K562 (cell line): ENCODE data around the gene TRIAP1. TPM values are rescaled to one million over a fixed set of nuclear protein-coding genes. Genes with fewer than 3 reads are reported as not detected.
A peak's percentile ranks its signal among the peaks of the same experiment; 100 is the strongest.

Source experiments
- ATAC-seq: fragments of 200-7000 bp; cut with Tn5 transposase; 3 replicates; pipeline ENCODE4 v1.9.1; 2020; ENCODE audit warnings: moderate library complexity
- BruUV-seq: library from RNA; stranded (reverse); fragments of 400-500 nt; replicated peaks from 2 replicates; lab custom pipeline; 2021; lab: Mats Ljungman, UMichigan
- CTCF ChIA-PET: fragments of 300-600 bp; formaldehyde crosslinking; extraction: SDS; loops from one replicate; lab custom pipeline; 2021; ENCODE audit warnings: low intra/inter-chr PET ratio; lab: Yijun Ruan, JAX
- POLR2A ChIA-PET: fragments of 300-600, 350-650 bp; sonication (Branson Sonifier 250); formaldehyde crosslinking; extraction: SDS; loops from one replicate; lab custom pipeline; 2021; ENCODE audit warnings: antibody characterized with exemption, inconsistent platforms; lab: Yijun Ruan, JAX
- DNase-seq, 4 experiments: peaks; one replicate each; pipeline versions ENCODE4 v3.0.0 to v3.0.0-alpha.2; 2011 to 2018; ENCODE audit warnings: low spot score in 3 of 4, mixed read lengths in 3 of 4; ENCODE audit errors: extremely low read depth in 1 of 4
- FAIRE-seq: peaks from 2 replicates; lab custom pipeline; 2011; peaks lifted over from hg19 to GRCh38; lab: Jason Lieb, UNC
- H2AFZ ChIP-seq: 2 replicates; pipeline ENCODE4 v1.6.0; 2011; ENCODE audit warnings: low read depth, low read length, control low read depth, inconsistent platforms
- H3K27ac ChIP-seq: fragments of 200-600 bp; 3 replicates; pipeline ENCODE4 v1.8.0; 2011; ENCODE audit warnings: low read depth, mild to moderate bottlenecking, control low read depth, inconsistent platforms, low read length, moderate library complexity, mixed read lengths; ENCODE audit errors: extremely low read depth
- H3K27me3 ChIP-seq, 2 experiments: fragments of 300-600 bp in 1 of 2; 2 replicates in 1 of 2; 3 replicates in 1 of 2; pipeline versions ENCODE4 v1.6.0 to v1.8.0; 2011; ENCODE audit warnings: inconsistent platforms in 2 of 2, low read length in 2 of 2, mild to moderate bottlenecking in 1 of 2, mixed read lengths in 1 of 2, moderate library complexity in 1 of 2; ENCODE audit not compliant: control insufficient read depth in 2 of 2, insufficient read depth in 2 of 2
- H3K36me3 ChIP-seq: fragments of 300-600 bp; 3 replicates; pipeline ENCODE4 v1.8.0; 2011; ENCODE audit warnings: mild to moderate bottlenecking, low read length, inconsistent platforms; ENCODE audit not compliant: control insufficient read depth, insufficient read depth
- H3K4me1 ChIP-seq, 2 experiments: fragments of 200-600 bp in 1 of 2; replicated peaks in 1 of 2; 2 replicates in 1 of 2; 3 replicates in 1 of 2; pipeline versions ENCODE4 v1.5.1 to v1.8.0; 2011; ENCODE audit warnings: inconsistent platforms in 2 of 2, low read length in 2 of 2, mild to moderate bottlenecking in 1 of 2, mixed read lengths in 1 of 2, moderate library complexity in 1 of 2; ENCODE audit not compliant: control insufficient read depth in 2 of 2, insufficient read depth in 2 of 2
- H3K4me2 ChIP-seq: 2 replicates; pipeline ENCODE4 v1.6.1; 2011; ENCODE audit warnings: low read length, control low read depth, inconsistent platforms, mixed read lengths; ENCODE audit not compliant: insufficient read depth
- H3K4me3 ChIP-seq: fragments of 200-600 bp; sonication (generic), shearing (Covaris generic); 2 replicates; pipeline ENCODE4 v1.5.1; 2016; ENCODE audit warnings: control low read depth, inconsistent platforms
- H3K79me2 ChIP-seq: fragments of 200-600 bp; 3 replicates; pipeline ENCODE4 v1.8.0; 2011; ENCODE audit warnings: low read length, inconsistent platforms; ENCODE audit not compliant: control insufficient read depth, insufficient read depth
- H3K9ac ChIP-seq, 2 experiments: 2 replicates each; pipeline versions ENCODE4 v1.6.0 to v1.6.1; 2011; ENCODE audit warnings: low read depth in 2 of 2, low read length in 2 of 2, control low read depth in 1 of 2, inconsistent platforms in 1 of 2, mild to moderate bottlenecking in 1 of 2, mixed read lengths in 1 of 2; ENCODE audit not compliant: insufficient read depth in 1 of 2
- H3K9me1 ChIP-seq: one replicate; pipeline ENCODE4 v1.6.0; 2011; ENCODE audit warnings: inconsistent platforms, mild to moderate bottlenecking, low read length, moderate library complexity; ENCODE audit not compliant: control insufficient read depth, insufficient read depth
- H3K9me3 ChIP-seq: replicated peaks from 2 replicates; pipeline ENCODE4 v1.5.1; 2011; ENCODE audit warnings: low read depth, low read length, inconsistent platforms; ENCODE audit not compliant: control insufficient read depth, insufficient read depth
- H4K20me1 ChIP-seq: replicated peaks from 2 replicates; pipeline ENCODE4 v1.6.1; 2011; ENCODE audit warnings: low read length, inconsistent platforms, mixed read lengths; ENCODE audit not compliant: control insufficient read depth, insufficient read depth
- ELF4 ChIP-seq: fragments of 450-650 bp; formaldehyde crosslinking; IDR thresholded peaks from 2 replicates; pipeline ENCODE4 v1.4.0; 2022; ENCODE audit warnings: missing genetic modification characterization
- HLTF ChIP-seq: fragments of 450-650 bp; IDR thresholded peaks from 2 replicates; pipeline ENCODE4 v1.6.1; 2016
- HOXB6 ChIP-seq: fragments of 250-450 bp; sonication (Bioruptor Pico); IDR thresholded peaks from 2 replicates; pipeline ENCODE4 v1.5.1; 2022; ENCODE audit warnings: mild to moderate bottlenecking, borderline replicate concordance
- MAZ ChIP-seq, 2 experiments: fragments of 450-650 bp in 1 of 2; sonication (generic) in 1 of 2; formaldehyde crosslinking; IDR thresholded peaks in 1 of 2; conservative IDR thresholded peaks in 1 of 2; 2 replicates each; pipeline versions ENCODE4 v1.4.0 to v1.5.0; 2020; ENCODE audit warnings: mild to moderate bottlenecking in 1 of 2, missing genetic modification reagents in 1 of 2
- MCM3 ChIP-seq: fragments of 450-650 bp; IDR thresholded peaks from 2 replicates; pipeline ENCODE4 v1.6.1; 2016
- MED1 ChIP-seq: sonication (generic); formaldehyde crosslinking; IDR thresholded peaks from 2 replicates; pipeline ENCODE4 v1.8.1; 2023; ENCODE audit warnings: missing genetic modification reagents, borderline replicate concordance
- NCOA1 ChIP-seq: fragments of 450-650 bp; IDR thresholded peaks from 2 replicates; pipeline ENCODE4 v1.6.1; 2016; ENCODE audit warnings: low read depth
- SP2 ChIP-seq: IDR thresholded peaks from 2 replicates; pipeline ENCODE4 v1.6.1; 2011; ENCODE audit warnings: mild to moderate bottlenecking, low read depth, low read length, moderate library complexity; ENCODE audit not compliant: poor library complexity, severe bottlenecking; ENCODE audit errors: extremely low read depth
- SRF ChIP-seq, 2 experiments: fragments of 250-450, 450-650 bp in 1 of 2; sonication (Bioruptor Pico) in 1 of 2; sonication (generic) in 1 of 2; formaldehyde crosslinking; IDR thresholded peaks; 2 replicates each; pipeline versions ENCODE4 v1.5.0 to v1.5.1; 2020 to 2022; ENCODE audit warnings: mild to moderate bottlenecking in 1 of 2, missing genetic modification reagents in 1 of 2
- WHSC1 ChIP-seq: IDR thresholded peaks from one replicate; pipeline ENCODE4 v1.6.1; 2012; ENCODE audit warnings: low read length, control low read depth, inconsistent platforms
- ZBTB12 ChIP-seq: fragments of 250-450 bp; sonication (Bioruptor Pico); IDR thresholded peaks from 2 replicates; pipeline ENCODE4 v1.4.0; 2020
- ZBTB7A ChIP-seq: IDR thresholded peaks from 2 replicates; pipeline ENCODE4 v1.6.1; 2011; ENCODE audit warnings: low read depth, mild to moderate bottlenecking, low read length, moderate library complexity, borderline replicate concordance; ENCODE audit not compliant: control insufficient read depth
- ZNF140 ChIP-seq: fragments of 250-450 bp; sonication (Bioruptor Pico); IDR thresholded peaks from 2 replicates; pipeline ENCODE4 v1.8.0; 2021; ENCODE audit warnings: moderate library complexity, mild to moderate bottlenecking, inconsistent platforms
- ZNF143 ChIP-seq: sonication (generic); formaldehyde crosslinking; IDR thresholded peaks from 2 replicates; pipeline ENCODE4 v1.9.0; 2022; ENCODE audit warnings: mild to moderate bottlenecking, missing genetic modification reagents
- ZNF274 ChIP-seq: IDR thresholded peaks from 2 replicates; pipeline ENCODE4 v1.6.1; 2011; ENCODE audit warnings: low read depth, mild to moderate bottlenecking, low read length, moderate library complexity, borderline replicate concordance
- ZNF699 ChIP-seq: fragments of 250-450 bp; sonication (Bioruptor Pico); IDR thresholded peaks from 2 replicates; pipeline ENCODE4 v1.8.0; 2021; ENCODE audit warnings: mild to moderate bottlenecking, moderate library complexity; ENCODE audit not compliant: insufficient replicate concordance
- WGBS: fragments of 100-300 bp; shearing (Covaris generic); methylation state at CpG from one replicate; pipeline ENCODE4 v1.1.6; 2016; ENCODE audit warnings: low coverage, mixed read lengths; ENCODE audit not compliant: insufficient coverage; ENCODE audit errors: missing lambda C conversion rate; 5-methylcytosine and 5-hydroxymethylcytosine counted together
- in situ Hi-C: fragments of 300-500 bp; cut with MboI; formaldehyde crosslinking; loops from 4 replicates; pipeline ENCODE4 v1.15.0; 2018; ENCODE audit warnings: inconsistent platforms, mixed read lengths
- intact Hi-C: fragments of 100-400 bp; cut with micrococcal nuclease; formaldehyde crosslinking; loops from 2 replicates; pipeline ENCODE4 v1.14.2; 2022
- polyA plus RNA-seq, 8 experiments: library from polyadenylated mRNA; depleted of rRNA in 4 of 8; stranded (reverse) in 5 of 8; unstranded in 3 of 8; fragments of >200 nt; fragmentation: Nextera tagmentation in 2 of 8; fragmentation: Illumina TruSeq in 1 of 8; extraction: Ambion mirVana in 2 of 8; extraction: Trizol in 1 of 8; gene quantifications; 2 replicates each; pipeline versions ENCODE4 v1.2.1 to v1.2.3, GENCODE V29; 2011 to 2014; ENCODE audit warnings: inconsistent platforms in 1 of 8, missing spikeins in 1 of 8
- total RNA-seq, 7 experiments: library from RNA; depleted of rRNA in 6 of 7; stranded (reverse); fragments of >200 nt in 6 of 7; fragmentation: Illumina TruSeq in 2 of 7; extraction: Trizol in 2 of 7; gene quantifications; 2 replicates each; pipeline versions ENCODE4 v1.2.1 to v1.2.3, GENCODE V29; 2011 to 2021; ENCODE audit warnings: low replicate concordance in 1 of 7
- TF ChIP-seq, protein P1 (sequence below): fragments of 200-800 bp; sonication (Bioruptor generic); IDR thresholded peaks from 2 replicates; pipeline ENCODE4 v1.6.1; 2017; ENCODE audit warnings: missing genetic modification characterization, missing compliant biosample characterization
- TF ChIP-seq, protein P2 (sequence below): IDR thresholded peaks from 2 replicates; pipeline ENCODE4 v1.6.1; 2011; ENCODE audit not compliant: insufficient read length; ENCODE audit errors: extremely low read depth

Gene TRIAP1
- total and polyA plus RNA-seq, 9 of the 15 experiments (the other 6 are each of a cell fraction or from before 2014, with no cell fraction given), result 37.3 to 354 (median 65.4) TPM

DNA sequence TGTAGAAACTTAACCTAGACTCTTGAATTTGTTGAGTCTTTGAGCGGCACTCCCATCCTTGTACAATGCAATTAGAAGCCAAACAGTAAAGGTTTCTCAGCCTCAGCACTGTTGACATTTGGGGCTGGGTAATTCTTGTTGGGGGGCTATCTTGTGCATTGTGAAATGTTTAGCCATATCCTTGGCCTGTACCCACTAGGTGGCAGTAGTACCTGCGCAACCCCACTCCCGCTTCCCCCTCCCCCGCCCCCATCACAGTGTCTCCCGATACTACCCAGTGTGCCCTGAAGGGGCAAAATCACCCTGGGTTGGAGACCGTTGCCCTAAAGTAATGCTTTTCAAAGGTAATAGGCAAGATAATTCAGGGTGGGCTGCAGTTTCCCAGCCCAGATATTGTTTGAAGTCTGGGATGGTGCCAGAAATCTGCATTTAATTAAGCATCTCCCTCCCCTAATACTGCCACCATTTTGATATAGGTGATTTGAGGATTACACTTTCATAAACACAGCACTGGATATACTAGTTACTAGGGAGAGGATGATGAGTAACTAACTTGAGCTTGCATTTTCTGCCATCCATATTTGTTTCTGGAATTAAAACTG lies 6.4 kb downstream of the TRIAP1 start:
- no peaks in the 10 kb centered on the region for H3K9me1 ChIP-seq
- POLR2A ChIA-PET, result interaction anchor here (1.1 to 1.9 kb wide), 2 partner anchors 13 to 101 kb away, joined by 4 read pairs; no protein-coding TSS in a partner anchor
- H3K4me3 ChIP-seq, result peak overlapping the region; percentile 91; the same call in 1 of the 2 replicates
- DNase-seq, result peak; percentile 73 to 87 (median 79)
- H3K79me2 ChIP-seq, result peaks cover 60% of the 10 kb centered on the region
- 7% methylated on average over 6 of the region's 6 CpGs for WGBS
- H4K20me1 ChIP-seq, result peaks cover 7% of the 10 kb centered on the region
- H3K9me3 ChIP-seq, result no peaks in the 10 kb centered on the region
- intact Hi-C loops (loop anchor here (1.0 to 10.0 kb wide), 2 partner anchors 57 to 205 kb away; partner anchors contain the start of genes CABP1 and DYNLL1), in situ Hi-C loops (loop anchor here (10.0 kb wide), 1 partner anchor 115 kb away; the partner anchor contains the start of gene PLA2G1B)
- no peaks in the 10 kb centered on the region for H3K27me3 ChIP-seq
- CTCF ChIA-PET, result interaction anchor here (0.6 to 1.1 kb wide), 4 partner anchors 83 to 671 kb away, joined by 3 to 5 read pairs (median 4); no protein-coding TSS in a partner anchor
- peak overlapping the region; percentile 99 for H3K4me2 ChIP-seq
- BruUV-seq, result no TSS peak
- H3K9ac ChIP-seq, result no peak overlapping the region
- no peak overlapping the region for H2AFZ ChIP-seq
- H3K4me1 ChIP-seq, result peaks cover 3 to 8% of the 10 kb centered on the region in 2 experiments; a peak in 4 of 5 replicates
- FAIRE-seq, result no peak
- ATAC-seq, result peak; percentile 76
- H3K27ac ChIP-seq, result peak overlapping the region; percentile 86; the same call in 1 of the 3 replicates
- peaks cover 53% of the 10 kb centered on the region for H3K36me3 ChIP-seq
- TF ChIP-seq, protein P1, sequence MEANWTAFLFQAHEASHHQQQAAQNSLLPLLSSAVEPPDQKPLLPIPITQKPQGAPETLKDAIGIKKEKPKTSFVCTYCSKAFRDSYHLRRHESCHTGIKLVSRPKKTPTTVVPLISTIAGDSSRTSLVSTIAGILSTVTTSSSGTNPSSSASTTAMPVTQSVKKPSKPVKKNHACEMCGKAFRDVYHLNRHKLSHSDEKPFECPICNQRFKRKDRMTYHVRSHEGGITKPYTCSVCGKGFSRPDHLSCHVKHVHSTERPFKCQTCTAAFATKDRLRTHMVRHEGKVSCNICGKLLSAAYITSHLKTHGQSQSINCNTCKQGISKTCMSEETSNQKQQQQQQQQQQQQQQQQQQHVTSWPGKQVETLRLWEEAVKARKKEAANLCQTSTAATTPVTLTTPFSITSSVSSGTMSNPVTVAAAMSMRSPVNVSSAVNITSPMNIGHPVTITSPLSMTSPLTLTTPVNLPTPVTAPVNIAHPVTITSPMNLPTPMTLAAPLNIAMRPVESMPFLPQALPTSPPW (CRISPR knock-in tag), result peak; percentile 80
- peak in 1 of 2 experiments; percentile 78; a peak in 2 of 4 replicates for TF ChIP-seq MAZ (CRISPR knock-in tag; conservative IDR thresholded peaks at IDR 0.05 in 1 of 2, IDR thresholded peaks at IDR 0.05 in 1 of 2)
- no peak for TF ChIP-seq ZNF143 (CRISPR knock-in tag)
- TF ChIP-seq WHSC1, result no peak
- TF ChIP-seq SP2, result no peak
- TF ChIP-seq, protein P2, sequence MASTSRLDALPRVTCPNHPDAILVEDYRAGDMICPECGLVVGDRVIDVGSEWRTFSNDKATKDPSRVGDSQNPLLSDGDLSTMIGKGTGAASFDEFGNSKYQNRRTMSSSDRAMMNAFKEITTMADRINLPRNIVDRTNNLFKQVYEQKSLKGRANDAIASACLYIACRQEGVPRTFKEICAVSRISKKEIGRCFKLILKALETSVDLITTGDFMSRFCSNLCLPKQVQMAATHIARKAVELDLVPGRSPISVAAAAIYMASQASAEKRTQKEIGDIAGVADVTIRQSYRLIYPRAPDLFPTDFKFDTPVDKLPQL, result no peak
- TF ChIP-seq ZNF699 (CRISPR knock-in tag), result no peak
- TF ChIP-seq ZNF274, result no peak
- no peak for TF ChIP-seq ZNF140 (CRISPR knock-in tag)
- no peak for TF ChIP-seq ZBTB12 (CRISPR knock-in tag)
- TF ChIP-seq ELF4 (CRISPR knock-in tag), result no peak
- peak; percentile 21; the same call in 1 of the 2 replicates for TF ChIP-seq ZBTB7A
- no peak for TF ChIP-seq MED1 (CRISPR knock-in tag)
- no peak for TF ChIP-seq SRF (CRISPR knock-in tag; IDR thresholded peaks at IDR 0.05)
- no peak for TF ChIP-seq MCM3
- no peak for TF ChIP-seq HOXB6 (CRISPR knock-in tag)
- TF ChIP-seq NCOA1, result no peak
- TF ChIP-seq HLTF, result no peak
